ENCODE measurements around the gene DNAH10.

DNAH10 gene

DNA sequence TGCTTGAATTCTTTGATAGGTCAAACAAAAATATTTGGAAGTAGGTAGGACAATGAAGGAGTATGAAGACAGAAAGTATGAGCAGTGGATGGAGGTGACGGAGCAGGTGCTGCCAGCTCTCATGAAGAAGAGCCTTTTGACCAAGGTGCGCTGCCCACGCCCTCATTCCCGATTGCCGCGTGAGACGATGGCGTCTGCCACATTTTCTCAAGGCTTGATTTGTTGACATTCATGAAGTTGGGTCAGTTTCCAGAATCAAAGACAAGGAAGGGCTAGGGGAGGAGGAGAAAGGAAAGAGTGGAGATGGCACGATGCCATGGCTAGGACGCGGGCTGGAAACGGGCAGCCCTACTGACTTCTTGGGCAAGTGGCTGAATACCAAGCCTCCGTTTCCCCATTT lies 37.1 kb downstream of the DNAH10 start:
- H2AFZ ChIP-seq (ENCODE audit: low read length), result no peak overlapping the region
- no peaks in the 10 kb centered on the region for H3K4me1 ChIP-seq (ENCODE audit: insufficient read depth, low read length, severe bottlenecking)
- H3K9ac ChIP-seq (ENCODE audit: low read length), result no peak overlapping the region
- no peaks in the 10 kb centered on the region for H3K79me2 ChIP-seq (ENCODE audit: insufficient read depth, low read length)
- H3K27me3 ChIP-seq (ENCODE audit: insufficient read depth, low read length), result no peaks in the 10 kb centered on the region
- no peak overlapping the region for H3K4me3 ChIP-seq (ENCODE audit: low read depth, low read length, poor library complexity, severe bottlenecking)
- no peak overlapping the region for H3K27ac ChIP-seq (ENCODE audit: low read depth, low read length, poor library complexity, severe bottlenecking)
- H3K36me3 ChIP-seq (ENCODE audit: insufficient read depth, low read length), result no peaks in the 10 kb centered on the region
- H3F3A ChIP-seq (ENCODE audit: insufficient read depth, low read length), result no peaks in the 10 kb centered on the region
- H3K9me3 ChIP-seq (ENCODE audit: low read length), result no peaks in the 10 kb centered on the region
- H3K4me2 ChIP-seq (ENCODE audit: low read length), result no peak overlapping the region
- no peaks in the 10 kb centered on the region for H3K9me2 ChIP-seq (ENCODE audit: low read depth, low read length)
- TF ChIP-seq, protein P1, sequence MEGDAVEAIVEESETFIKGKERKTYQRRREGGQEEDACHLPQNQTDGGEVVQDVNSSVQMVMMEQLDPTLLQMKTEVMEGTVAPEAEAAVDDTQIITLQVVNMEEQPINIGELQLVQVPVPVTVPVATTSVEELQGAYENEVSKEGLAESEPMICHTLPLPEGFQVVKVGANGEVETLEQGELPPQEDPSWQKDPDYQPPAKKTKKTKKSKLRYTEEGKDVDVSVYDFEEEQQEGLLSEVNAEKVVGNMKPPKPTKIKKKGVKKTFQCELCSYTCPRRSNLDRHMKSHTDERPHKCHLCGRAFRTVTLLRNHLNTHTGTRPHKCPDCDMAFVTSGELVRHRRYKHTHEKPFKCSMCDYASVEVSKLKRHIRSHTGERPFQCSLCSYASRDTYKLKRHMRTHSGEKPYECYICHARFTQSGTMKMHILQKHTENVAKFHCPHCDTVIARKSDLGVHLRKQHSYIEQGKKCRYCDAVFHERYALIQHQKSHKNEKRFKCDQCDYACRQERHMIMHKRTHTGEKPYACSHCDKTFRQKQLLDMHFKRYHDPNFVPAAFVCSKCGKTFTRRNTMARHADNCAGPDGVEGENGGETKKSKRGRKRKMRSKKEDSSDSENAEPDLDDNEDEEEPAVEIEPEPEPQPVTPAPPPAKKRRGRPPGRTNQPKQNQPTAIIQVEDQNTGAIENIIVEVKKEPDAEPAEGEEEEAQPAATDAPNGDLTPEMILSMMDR (IDR thresholded peaks at IDR 0.05; ENCODE audit: low read length), result no peak
- no peak for TF ChIP-seq EZH2 (IDR thresholded peaks at IDR 0.05; ENCODE audit: borderline replicate concordance, low read length)
- H4K20me1 ChIP-seq (ENCODE audit: insufficient read depth, low read length), result no peaks in the 10 kb centered on the region

DNA sequence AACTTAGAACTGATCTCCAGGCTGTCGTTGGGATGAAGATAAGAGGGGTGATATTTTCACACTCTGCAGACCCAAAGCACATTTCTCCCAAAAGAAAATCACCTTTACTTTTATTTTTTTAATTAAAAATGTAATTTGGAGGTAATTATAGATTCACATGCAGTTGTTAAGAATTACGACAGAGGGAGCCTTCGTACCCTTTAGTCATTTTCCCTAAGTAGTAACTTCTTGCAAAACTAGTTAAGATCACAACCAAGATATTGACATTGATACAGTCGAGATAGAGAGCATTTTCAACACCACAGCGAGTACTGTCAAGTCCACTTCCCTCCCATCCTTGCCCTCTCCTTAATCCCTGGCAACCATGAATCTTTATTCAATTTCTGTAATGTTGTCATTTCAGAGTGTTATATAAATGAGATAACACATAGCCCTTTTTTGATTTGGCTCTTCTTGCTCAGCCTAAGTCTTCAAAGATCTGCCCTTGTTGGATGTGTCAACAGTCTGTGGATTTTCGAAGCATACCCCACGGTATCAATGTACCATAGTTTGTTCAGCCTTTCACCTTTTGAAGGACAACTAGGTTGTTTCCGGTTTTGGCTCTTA lies 39.6 kb downstream of the DNAH10 start:
- no peaks in the 10 kb centered on the region for H3F3A ChIP-seq (ENCODE audit: insufficient read depth, low read length)
- H2AFZ ChIP-seq (ENCODE audit: low read length), result no peak overlapping the region
- no peaks in the 10 kb centered on the region for H4K20me1 ChIP-seq (ENCODE audit: insufficient read depth, low read length)
- TF ChIP-seq, protein P1 (IDR thresholded peaks at IDR 0.05; ENCODE audit: low read length), result peak; percentile 58
- TF ChIP-seq EZH2 (IDR thresholded peaks at IDR 0.05; ENCODE audit: borderline replicate concordance, low read length), result no peak
- H3K4me2 ChIP-seq (ENCODE audit: low read length), result no peak overlapping the region
- H3K9ac ChIP-seq (ENCODE audit: low read length), result no peak overlapping the region
- no peaks in the 10 kb centered on the region for H3K27me3 ChIP-seq (ENCODE audit: insufficient read depth, low read length)
- no peaks in the 10 kb centered on the region for H3K79me2 ChIP-seq (ENCODE audit: insufficient read depth, low read length)
- H3K4me3 ChIP-seq (ENCODE audit: low read depth, low read length, poor library complexity, severe bottlenecking), result no peak overlapping the region
- H3K9me2 ChIP-seq (ENCODE audit: low read depth, low read length), result no peaks in the 10 kb centered on the region
- no peaks in the 10 kb centered on the region for H3K9me3 ChIP-seq (ENCODE audit: low read length)
- no peak overlapping the region for H3K27ac ChIP-seq (ENCODE audit: low read depth, low read length, poor library complexity, severe bottlenecking)
- H3K36me3 ChIP-seq (ENCODE audit: insufficient read depth, low read length), result no peaks in the 10 kb centered on the region
- no peaks in the 10 kb centered on the region for H3K4me1 ChIP-seq (ENCODE audit: insufficient read depth, low read length, severe bottlenecking)

GRCh38 chr12:123805173-123805572 lies 43.1 kb downstream of the DNAH10 start:
- no peaks in the 10 kb centered on the region for H3K79me2 ChIP-seq (ENCODE audit: insufficient read depth, low read length)
- no peak overlapping the region for H2AFZ ChIP-seq (ENCODE audit: low read length)
- no peak overlapping the region for H3K4me2 ChIP-seq (ENCODE audit: low read length)
- H3K4me1 ChIP-seq (ENCODE audit: insufficient read depth, low read length, severe bottlenecking), result no peaks in the 10 kb centered on the region
- no peaks in the 10 kb centered on the region for H3K9me3 ChIP-seq (ENCODE audit: low read length)
- H3K36me3 ChIP-seq (ENCODE audit: insufficient read depth, low read length), result no peaks in the 10 kb centered on the region
- H3K27ac ChIP-seq (ENCODE audit: low read depth, low read length, poor library complexity, severe bottlenecking), result no peak overlapping the region
- no peaks in the 10 kb centered on the region for H3K9me2 ChIP-seq (ENCODE audit: low read depth, low read length)
- H3F3A ChIP-seq (ENCODE audit: insufficient read depth, low read length), result no peaks in the 10 kb centered on the region
- H3K9ac ChIP-seq (ENCODE audit: low read length), result no peak overlapping the region
- H3K4me3 ChIP-seq (ENCODE audit: low read depth, low read length, poor library complexity, severe bottlenecking), result no peak overlapping the region
- TF ChIP-seq, protein P1 (IDR thresholded peaks at IDR 0.05; ENCODE audit: low read length), result no peak
- TF ChIP-seq EZH2 (IDR thresholded peaks at IDR 0.05; ENCODE audit: borderline replicate concordance, low read length), result no peak
- H3K27me3 ChIP-seq (ENCODE audit: insufficient read depth, low read length), result no peaks in the 10 kb centered on the region
- no peaks in the 10 kb centered on the region for H4K20me1 ChIP-seq (ENCODE audit: insufficient read depth, low read length)
